Natural killer cell (primary cell): ENCODE data around the gene NCSTN. TPM values are rescaled to one million over a fixed set of nuclear protein-coding genes. Genes with fewer than 3 reads are reported as not detected.

Source experiments
- ATAC-seq, 3 donors: fragments of 150-1000 bp in 2 of 3; fragments of 200-7000 bp in 1 of 3; cut with Tn5 transposase; 1 replicate in 1 of 3; 2 replicates in 2 of 3; pipeline ENCODE4 v1.10.0; 2021; ENCODE audit warnings: mild to moderate bottlenecking in 2 of 3, moderate library complexity in 2 of 3
- DNase-seq, 2 donors: peaks; one replicate each; pipeline versions ENCODE4 v3.0.0 to v3.0.0-alpha.2; 2013 to 2021; ENCODE audit warnings: mixed read lengths in 1 of 2
- H3K27ac ChIP-seq: one replicate; pipeline ENCODE4 v1.5.1; 2013; ENCODE audit warnings: mild to moderate bottlenecking, low read length
- H3K27me3 ChIP-seq: one replicate; pipeline ENCODE4 v1.6.1; 2013; ENCODE audit warnings: low read length; ENCODE audit not compliant: control insufficient read depth, insufficient read depth
- H3K36me3 ChIP-seq: one replicate; pipeline ENCODE4 v1.6.1; 2013; ENCODE audit warnings: low read length; ENCODE audit not compliant: control insufficient read depth, insufficient read depth
- H3K4me1 ChIP-seq: one replicate; pipeline ENCODE4 v1.6.1; 2013; ENCODE audit warnings: low read length; ENCODE audit not compliant: control insufficient read depth, insufficient read depth
- H3K4me3 ChIP-seq: one replicate; pipeline ENCODE4 v1.5.1; 2013; ENCODE audit warnings: low read length
- H3K9me3 ChIP-seq: one replicate; pipeline ENCODE4 v1.6.1; 2013; ENCODE audit warnings: low read length; ENCODE audit not compliant: control insufficient read depth, insufficient read depth
- H3K27ac Mint-ChIP-seq, 2 donors: one replicate each; pipeline ENCODE4 v1.8.0; 2022; ENCODE audit warnings: mild to moderate bottlenecking in 2 of 2, mixed read lengths in 2 of 2, moderate library complexity in 1 of 2
- H3K27me3 Mint-ChIP-seq, 2 donors: one replicate each; pipeline ENCODE4 v1.8.0; 2022; ENCODE audit warnings: low read depth in 2 of 2, mixed read lengths in 2 of 2
- H3K36me3 Mint-ChIP-seq: one replicate; pipeline ENCODE4 v1.8.0; 2022; ENCODE audit warnings: mixed read lengths
- H3K4me1 Mint-ChIP-seq, 2 donors: one replicate each; pipeline ENCODE4 v1.8.0; 2022; ENCODE audit warnings: mixed read lengths in 2 of 2
- H3K4me3 Mint-ChIP-seq: one replicate; pipeline ENCODE4 v1.8.0; 2022; ENCODE audit warnings: mild to moderate bottlenecking, moderate library complexity, mixed read lengths
- H3K9me3 Mint-ChIP-seq, 2 donors: one replicate each; pipeline ENCODE4 v1.8.0; 2022; ENCODE audit warnings: mixed read lengths in 2 of 2
- WGBS: methylation state at CpG from one replicate; pipeline ENCODE4 v1.1.7; 2013; ENCODE audit warnings: missing lambda C conversion rate; ENCODE audit not compliant: insufficient coverage; 5-methylcytosine and 5-hydroxymethylcytosine counted together
- intact Hi-C: fragments of 100-400 bp; cut with micrococcal nuclease; formaldehyde crosslinking; loops from one replicate; pipeline ENCODE4 v1.14.2; 2022
- total RNA-seq, 4 donors: library from RNA; stranded (reverse); fragments of 120-200 nt in 1 of 4; gene quantifications; one replicate each; pipeline versions ENCODE4 v1.2.3 to v1.2.4, GENCODE V29; 2013 to 2022
- TF ChIP-seq, protein P1 (sequence below): fragments of 200-600 bp; IDR thresholded peaks from one replicate; pipeline ENCODE4 v1.8.0; 2022; ENCODE audit warnings: antibody characterized with exemption

Gene NCSTN
- total RNA-seq, 3 donors from 2014 or later (not counting 1 experiment from before 2014, with no cell fraction given): 104 to 140 (median 110) TPM

DNA sequence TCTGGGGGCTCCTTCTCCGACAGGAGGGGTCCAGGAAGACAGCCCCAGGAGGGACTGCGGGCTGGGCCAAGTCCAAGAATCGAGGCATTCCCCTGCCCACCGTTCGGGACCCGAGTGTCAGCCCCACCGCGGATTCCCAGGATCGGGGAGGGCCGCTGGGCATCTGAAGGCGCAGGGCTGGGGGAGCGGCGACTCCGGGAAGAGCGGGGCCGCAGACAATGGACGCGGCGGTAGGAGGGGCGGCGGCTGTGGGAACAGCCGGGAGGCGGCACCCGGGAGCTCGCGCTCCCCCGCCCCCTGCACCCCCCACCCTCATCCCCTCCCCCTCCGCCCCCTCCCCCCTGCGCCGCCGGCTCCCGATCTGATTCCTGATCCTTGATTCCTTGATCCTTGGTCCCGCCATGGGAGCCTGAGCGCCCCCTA lies 57.1 kb downstream of the NCSTN start, which contains the start of gene VANGL2:
Gene VANGL2 (plus strand): TSS at position 342 of the 423 bp plus-strand sequence. CDS start 15,274 bp downstream, outside the sequence.
- ATAC-seq (peak; percentile 53 to 87 (median 79)), DNase-seq (peak; percentile 54 to 61)
- TF ChIP-seq, protein P1, sequence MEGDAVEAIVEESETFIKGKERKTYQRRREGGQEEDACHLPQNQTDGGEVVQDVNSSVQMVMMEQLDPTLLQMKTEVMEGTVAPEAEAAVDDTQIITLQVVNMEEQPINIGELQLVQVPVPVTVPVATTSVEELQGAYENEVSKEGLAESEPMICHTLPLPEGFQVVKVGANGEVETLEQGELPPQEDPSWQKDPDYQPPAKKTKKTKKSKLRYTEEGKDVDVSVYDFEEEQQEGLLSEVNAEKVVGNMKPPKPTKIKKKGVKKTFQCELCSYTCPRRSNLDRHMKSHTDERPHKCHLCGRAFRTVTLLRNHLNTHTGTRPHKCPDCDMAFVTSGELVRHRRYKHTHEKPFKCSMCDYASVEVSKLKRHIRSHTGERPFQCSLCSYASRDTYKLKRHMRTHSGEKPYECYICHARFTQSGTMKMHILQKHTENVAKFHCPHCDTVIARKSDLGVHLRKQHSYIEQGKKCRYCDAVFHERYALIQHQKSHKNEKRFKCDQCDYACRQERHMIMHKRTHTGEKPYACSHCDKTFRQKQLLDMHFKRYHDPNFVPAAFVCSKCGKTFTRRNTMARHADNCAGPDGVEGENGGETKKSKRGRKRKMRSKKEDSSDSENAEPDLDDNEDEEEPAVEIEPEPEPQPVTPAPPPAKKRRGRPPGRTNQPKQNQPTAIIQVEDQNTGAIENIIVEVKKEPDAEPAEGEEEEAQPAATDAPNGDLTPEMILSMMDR: no peak
- Histone ChIP-seq H3K4me3 (peak within 1 kb of the TSS; percentile 23), H3K9me3 (no peaks in the 10 kb centered on the region), H3K4me1 (peaks cover 15% of the 10 kb centered on the region), H3K27ac (no peak within 1 kb of the TSS), H3K36me3 (no peaks in the 10 kb centered on the region), H3K27me3 (peaks cover 19% of the 10 kb centered on the region)
- WGBS: 1% methylated on average over 18 of the region's 34 CpGs
- Mint-ChIP-seq H3K4me3 (peak within 1 kb of the TSS; percentile 77), H3K36me3 (no peaks in the 10 kb centered on the region), H3K4me1 (peaks cover 0 to 24% of the 10 kb centered on the region in 2 donors), H3K27ac (no peak within 1 kb of the TSS), H3K9me3 (no peaks in the 10 kb centered on the region), H3K27me3 (peaks cover 25 to 30% of the 10 kb centered on the region in 2 donors)
- intact Hi-C loops: no loop called here

DNA sequence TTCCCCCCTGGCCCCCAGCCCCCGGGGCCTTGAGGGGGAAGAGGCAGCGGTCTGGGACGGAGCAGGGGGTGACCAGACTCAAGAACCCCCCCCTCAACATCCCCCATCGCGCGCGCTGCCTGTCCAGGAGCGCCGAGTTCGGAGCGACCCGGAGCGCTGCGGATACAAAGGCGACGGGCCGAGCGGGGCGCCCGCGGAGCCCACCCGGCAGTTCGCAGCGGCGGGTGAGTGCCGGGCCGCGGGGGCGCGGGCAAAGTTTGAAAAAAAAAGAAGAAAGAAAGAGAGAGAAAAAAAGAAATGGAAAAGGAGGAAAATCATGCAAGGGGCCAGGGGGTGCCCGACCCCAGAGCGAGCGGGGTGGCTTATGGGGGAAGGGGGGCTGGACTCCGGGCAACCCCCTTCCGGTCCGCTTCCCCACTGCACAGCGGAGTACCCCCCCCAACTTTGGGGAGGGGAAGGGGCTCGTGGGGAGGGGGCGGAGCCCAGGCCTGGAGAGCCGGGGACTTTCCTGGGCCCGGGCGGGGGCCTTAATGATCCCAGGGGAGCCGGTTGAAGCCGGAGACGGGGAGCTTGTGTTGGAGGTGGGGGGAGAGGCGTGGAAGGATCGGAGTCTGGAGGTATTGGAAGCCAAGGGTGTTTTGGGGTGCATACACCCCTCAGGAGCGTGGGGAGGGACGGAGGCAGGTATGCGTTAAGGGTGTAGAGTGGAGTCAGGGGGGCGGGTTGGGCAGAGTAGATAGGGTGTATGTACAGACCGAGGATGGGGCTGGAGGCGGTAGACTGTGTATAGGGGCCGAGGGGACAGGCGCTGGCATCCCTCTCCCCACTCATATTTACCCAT lies 57.7 kb downstream of the NCSTN start:
- no peaks in the 10 kb centered on the region for H3K9me3 ChIP-seq
- WGBS: 6% methylated on average over 44 of the region's 55 CpGs
- Mint-ChIP-seq H3K27me3 (peaks cover 19 to 24% of the 10 kb centered on the region in 2 donors), H3K9me3 (no peaks in the 10 kb centered on the region), H3K27ac (no peak overlapping the region), H3K36me3 (no peaks in the 10 kb centered on the region), H3K4me3 (peak overlapping the region; percentile 77), H3K4me1 (peaks cover 0 to 24% of the 10 kb centered on the region in 2 donors)
- peak in 1 of 2 donors; percentile 35 for DNase-seq
- TF ChIP-seq, protein P1: no peak
- H3K4me1 ChIP-seq: peaks cover 15% of the 10 kb centered on the region
- ATAC-seq: peak; percentile 18 to 65 (median 61)
- H3K27me3 ChIP-seq: peaks cover 19% of the 10 kb centered on the region
- H3K4me3 ChIP-seq: peak overlapping the region; percentile 23
- no peaks in the 10 kb centered on the region for H3K36me3 ChIP-seq
- no peak overlapping the region for H3K27ac ChIP-seq
- intact Hi-C loops: no loop called here

DNA sequence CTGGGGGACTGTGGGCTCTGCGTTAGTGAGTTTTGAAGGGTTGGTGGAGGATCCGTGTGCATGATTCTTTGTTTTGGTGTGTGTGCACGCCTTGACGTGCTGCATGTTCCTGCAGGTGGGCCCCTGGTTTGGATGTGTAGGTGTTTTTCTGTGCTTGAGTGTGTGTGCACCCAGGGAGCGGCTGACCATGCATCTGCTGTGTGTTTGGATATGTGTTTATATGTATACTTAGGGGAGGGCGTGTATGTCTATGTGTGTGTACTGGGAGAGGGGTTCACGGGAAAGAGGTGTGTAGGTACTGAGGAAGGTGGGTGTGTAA lies 58.3 kb downstream of the NCSTN start:
- ATAC-seq (no peak), DNase-seq (no peak)
- peaks cover 18 to 22% of the 10 kb centered on the region in 2 donors for H3K27me3 Mint-ChIP-seq
- Histone ChIP-seq H3K27me3 (peaks cover 19% of the 10 kb centered on the region), H3K4me1 (peaks cover 15% of the 10 kb centered on the region), H3K9me3 (no peaks in the 10 kb centered on the region), H3K4me3 (no peak overlapping the region), H3K27ac (no peak overlapping the region), H3K36me3 (no peaks in the 10 kb centered on the region)
- TF ChIP-seq, protein P1: no peak
- peak overlapping the region; percentile 70 for H3K4me3 Mint-ChIP-seq
- peaks cover 0 to 24% of the 10 kb centered on the region in 2 donors for H3K4me1 Mint-ChIP-seq
- intact Hi-C loops: no loop called here
- no peaks in the 10 kb centered on the region for H3K36me3 Mint-ChIP-seq
- H3K9me3 Mint-ChIP-seq: no peaks in the 10 kb centered on the region
- 84% methylated on average over 7 of the region's 7 CpGs for WGBS
- no peak overlapping the region for H3K27ac Mint-ChIP-seq
